Colonic mucosa (tissue), 4 donors: Measurements from ENCODE around the gene LENG1. TPM values are rescaled to one million over a fixed set of nuclear protein-coding genes. Genes with fewer than 3 reads are reported as not detected.

Source experiments
- DNase-seq: peaks from one replicate; pipeline ENCODE4 v3.0.0-alpha.2; 2020
- H3K27ac ChIP-seq: fragments of 200-600 bp; one replicate; pipeline ENCODE4 v1.8.0; 2021
- H3K27me3 ChIP-seq: fragments of 200-600 bp; one replicate; pipeline ENCODE4 v1.8.0; 2021
- H3K36me3 ChIP-seq: fragments of 200-600 bp; one replicate; pipeline ENCODE4 v1.8.0; 2021
- H3K4me1 ChIP-seq: fragments of 200-600 bp; one replicate; pipeline ENCODE4 v1.8.0; 2021; ENCODE audit warnings: mild to moderate bottlenecking
- H3K4me3 ChIP-seq: fragments of 200-600 bp; one replicate; pipeline ENCODE4 v1.8.0; 2021
- H3K9ac ChIP-seq, 2 donors: one replicate each; pipeline ENCODE4 v1.7.0; 2013; ENCODE audit warnings: control low read depth in 2 of 2, low read depth in 2 of 2, low read length in 2 of 2
- H3K9me3 ChIP-seq: fragments of 200-600 bp; one replicate; pipeline ENCODE4 v1.8.0; 2021
- intact Hi-C: fragments of 100-400 bp; cut with DNase I; formaldehyde crosslinking; loops from one replicate; pipeline ENCODE4 v1.14.1; 2022
- total RNA-seq, 2 donors: library from RNA; stranded (reverse); fragmentation: NEBNext Ultra II Directional in 1 of 2; extraction: Animal tissue kit (Norgen Biotek cat#: 25700) in 1 of 2; gene quantifications; one replicate each; pipeline ENCODE4 v1.2.1, GENCODE V29; 2021
- TF ChIP-seq, protein P1 (sequence below): fragments of 200-600 bp; IDR thresholded peaks from one replicate; pipeline ENCODE4 v1.8.0; 2022; ENCODE audit warnings: antibody characterized with exemption, mild to moderate bottlenecking
- donor health status: healthy.
- donor health status: DM: no; HTN: no; CAD: no.
- donor health status: DM: no; HTN: no; CAD: no.

Gene LENG1
- total RNA-seq, 2 donors from 2014 or later, result 6.2 to 8.1 TPM

DNA sequence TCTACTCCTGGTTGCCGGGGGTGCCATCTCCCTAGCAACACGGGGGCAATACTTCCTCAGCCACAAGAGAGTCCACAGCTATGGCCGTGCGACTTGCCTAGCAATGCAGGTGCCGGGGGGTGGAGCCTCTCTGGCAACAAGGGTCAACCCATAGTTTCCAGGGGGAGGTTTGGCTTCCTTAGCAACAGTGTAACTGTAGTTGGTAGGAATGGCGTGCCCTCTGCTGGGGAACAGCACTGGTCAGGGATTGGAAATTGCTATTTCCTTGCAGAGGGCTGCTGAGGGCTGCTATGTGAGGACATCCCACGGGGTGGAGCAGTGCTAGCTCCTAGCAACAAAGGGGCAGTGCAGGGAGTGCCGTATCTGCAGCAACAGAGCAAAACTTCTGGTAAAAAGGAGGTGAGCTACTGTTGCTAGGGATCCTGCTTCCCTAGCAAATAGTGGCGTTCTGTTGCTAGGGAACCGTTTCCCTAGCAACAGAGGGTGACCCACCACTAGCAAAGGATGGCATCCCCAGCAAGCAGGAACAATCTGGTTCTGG is 20.5 kb upstream of the LENG1 start:
- TF ChIP-seq, protein P1, sequence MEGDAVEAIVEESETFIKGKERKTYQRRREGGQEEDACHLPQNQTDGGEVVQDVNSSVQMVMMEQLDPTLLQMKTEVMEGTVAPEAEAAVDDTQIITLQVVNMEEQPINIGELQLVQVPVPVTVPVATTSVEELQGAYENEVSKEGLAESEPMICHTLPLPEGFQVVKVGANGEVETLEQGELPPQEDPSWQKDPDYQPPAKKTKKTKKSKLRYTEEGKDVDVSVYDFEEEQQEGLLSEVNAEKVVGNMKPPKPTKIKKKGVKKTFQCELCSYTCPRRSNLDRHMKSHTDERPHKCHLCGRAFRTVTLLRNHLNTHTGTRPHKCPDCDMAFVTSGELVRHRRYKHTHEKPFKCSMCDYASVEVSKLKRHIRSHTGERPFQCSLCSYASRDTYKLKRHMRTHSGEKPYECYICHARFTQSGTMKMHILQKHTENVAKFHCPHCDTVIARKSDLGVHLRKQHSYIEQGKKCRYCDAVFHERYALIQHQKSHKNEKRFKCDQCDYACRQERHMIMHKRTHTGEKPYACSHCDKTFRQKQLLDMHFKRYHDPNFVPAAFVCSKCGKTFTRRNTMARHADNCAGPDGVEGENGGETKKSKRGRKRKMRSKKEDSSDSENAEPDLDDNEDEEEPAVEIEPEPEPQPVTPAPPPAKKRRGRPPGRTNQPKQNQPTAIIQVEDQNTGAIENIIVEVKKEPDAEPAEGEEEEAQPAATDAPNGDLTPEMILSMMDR, result peak; percentile 41
- DNase-seq, result peak; percentile 75
- no peaks in the 10 kb centered on the region for H3K4me1 ChIP-seq
- H3K9me3 ChIP-seq, result no peaks in the 10 kb centered on the region
- intact Hi-C loops, result no loop called here
- no peaks in the 10 kb centered on the region for H3K27me3 ChIP-seq
- no peak overlapping the region for H3K27ac ChIP-seq
- H3K9ac ChIP-seq, result no peak overlapping the region
- no peak overlapping the region for H3K4me3 ChIP-seq
- no peaks in the 10 kb centered on the region for H3K36me3 ChIP-seq

DNA sequence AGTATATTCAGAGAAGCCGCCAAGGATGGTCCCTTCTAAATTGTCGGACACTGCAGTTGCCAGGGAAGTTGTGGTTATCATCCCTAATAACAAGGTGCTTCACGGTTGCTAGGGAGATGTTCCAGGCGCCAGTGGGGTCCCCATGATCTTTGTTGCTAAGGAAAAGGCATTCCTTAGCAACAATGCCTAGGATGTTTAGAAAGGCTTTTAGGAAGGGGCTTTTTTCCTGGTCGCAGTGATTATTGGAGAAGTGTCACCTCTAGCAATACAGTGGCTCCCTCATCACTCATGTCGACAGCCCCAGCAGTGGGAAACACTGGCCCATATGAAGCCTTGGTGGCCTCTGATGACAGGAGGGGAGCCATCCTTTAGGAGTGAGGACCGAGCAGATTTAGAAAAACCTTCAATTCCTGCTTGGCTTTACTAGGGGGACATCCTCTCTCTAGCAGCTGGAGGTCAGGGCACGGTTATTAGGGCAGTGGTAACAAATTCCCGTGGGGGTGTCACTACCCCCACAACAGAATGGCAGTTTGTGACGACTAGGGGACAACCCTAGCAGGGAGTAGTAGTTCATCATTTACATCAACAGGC is 19.8 kb upstream of the LENG1 start:
- TF ChIP-seq, protein P1, result no peak
- intact Hi-C loops, result no loop called here
- no peaks in the 10 kb centered on the region for H3K9me3 ChIP-seq
- no peaks in the 10 kb centered on the region for H3K4me1 ChIP-seq
- no peak for DNase-seq
- H3K27me3 ChIP-seq, result no peaks in the 10 kb centered on the region
- H3K27ac ChIP-seq, result no peak overlapping the region
- no peak overlapping the region for H3K9ac ChIP-seq
- no peaks in the 10 kb centered on the region for H3K36me3 ChIP-seq
- no peak overlapping the region for H3K4me3 ChIP-seq

DNA sequence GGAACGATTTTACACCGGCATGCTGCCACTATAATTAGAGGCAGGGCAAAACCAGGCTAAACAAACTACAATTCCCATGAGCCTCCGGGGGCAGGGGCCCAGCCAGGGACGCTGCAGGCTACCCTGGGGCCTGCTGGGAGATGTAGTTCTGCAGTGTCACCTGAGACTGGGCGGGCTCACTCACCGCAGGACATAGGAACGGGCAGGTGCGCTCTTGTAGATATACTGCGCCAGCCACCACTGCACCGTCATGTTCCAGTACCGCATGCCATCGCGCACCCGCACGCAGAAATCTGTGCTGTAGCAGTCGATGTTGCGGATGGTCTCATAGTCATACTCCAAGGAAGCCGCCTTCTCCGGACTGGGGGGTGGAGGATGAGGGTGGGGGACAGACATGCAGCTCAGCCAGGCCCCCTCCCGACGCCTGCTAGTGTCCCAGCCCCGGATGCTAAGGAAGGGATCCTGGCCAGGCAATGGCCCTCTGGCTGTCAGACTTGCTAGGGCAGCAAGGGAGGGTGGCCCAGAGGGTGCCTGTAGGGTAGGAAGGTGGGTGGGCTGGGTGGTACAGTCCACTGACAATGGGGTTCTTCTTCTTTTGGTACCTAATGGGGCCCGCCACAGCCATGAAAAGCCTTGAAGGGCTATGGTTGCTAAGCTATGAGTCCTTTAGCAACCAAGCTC is 19.2 kb upstream of the LENG1 start:
- Histone ChIP-seq H3K4me1 (no peaks in the 10 kb centered on the region), H3K9ac (no peak overlapping the region), H3K9me3 (no peaks in the 10 kb centered on the region), H3K36me3 (no peaks in the 10 kb centered on the region), H3K27ac (no peak overlapping the region), H3K4me3 (no peak overlapping the region), H3K27me3 (no peaks in the 10 kb centered on the region)
- DNase-seq, result peak; percentile 47
- TF ChIP-seq, protein P1, result no peak
- intact Hi-C loops, result no loop called here

DNA sequence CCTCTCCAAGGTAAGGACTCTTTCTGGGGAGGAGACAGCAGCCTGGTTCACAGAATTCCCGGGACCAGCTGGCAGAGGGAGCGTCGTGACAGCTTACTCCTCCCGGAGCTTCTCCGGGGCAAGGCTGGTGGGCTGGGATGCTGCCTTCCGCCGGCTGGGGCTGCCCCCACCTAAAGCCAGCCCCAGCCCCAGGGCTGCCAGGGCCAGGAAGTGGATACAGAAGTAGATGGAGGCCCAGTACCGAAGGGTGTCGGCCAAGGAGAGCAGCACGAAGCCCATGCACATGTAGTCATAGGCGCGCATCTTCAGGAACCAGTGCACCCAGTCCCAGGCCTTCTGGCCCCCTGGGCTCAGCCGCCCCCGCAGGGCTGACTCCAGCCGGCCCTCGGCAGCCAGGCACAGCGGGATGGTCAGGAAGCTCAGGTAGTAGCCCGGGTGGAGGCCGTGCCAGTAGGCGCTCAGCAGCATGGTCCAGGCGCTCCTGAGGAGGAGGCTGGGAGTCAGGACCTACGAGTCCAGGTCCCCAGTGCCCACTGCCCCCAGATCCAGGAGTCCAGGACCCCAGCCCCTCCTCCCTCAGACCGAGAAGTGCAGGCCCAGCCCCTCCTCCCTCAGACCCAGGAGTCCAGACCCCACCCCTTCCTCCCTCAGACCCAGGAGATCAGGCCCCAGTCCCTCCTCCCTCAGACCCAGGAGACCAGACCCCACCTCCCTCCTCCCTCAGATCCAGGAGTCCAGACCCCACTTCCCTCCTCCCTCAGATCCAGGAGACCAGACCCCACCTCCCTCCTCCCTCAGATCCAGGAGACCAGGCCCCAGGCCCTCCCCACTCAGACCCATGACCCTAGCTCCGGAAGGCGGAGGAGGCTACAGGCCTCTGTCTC is 14.7 kb upstream of the LENG1 start:
- intact Hi-C loops, result no loop called here
- Histone ChIP-seq H3K9ac (no peak overlapping the region), H3K36me3 (no peaks in the 10 kb centered on the region), H3K4me3 (no peak overlapping the region), H3K4me1 (no peaks in the 10 kb centered on the region), H3K27ac (no peak overlapping the region), H3K9me3 (no peaks in the 10 kb centered on the region), H3K27me3 (no peaks in the 10 kb centered on the region)
- DNase-seq, result no peak
- TF ChIP-seq, protein P1, result no peak

DNA sequence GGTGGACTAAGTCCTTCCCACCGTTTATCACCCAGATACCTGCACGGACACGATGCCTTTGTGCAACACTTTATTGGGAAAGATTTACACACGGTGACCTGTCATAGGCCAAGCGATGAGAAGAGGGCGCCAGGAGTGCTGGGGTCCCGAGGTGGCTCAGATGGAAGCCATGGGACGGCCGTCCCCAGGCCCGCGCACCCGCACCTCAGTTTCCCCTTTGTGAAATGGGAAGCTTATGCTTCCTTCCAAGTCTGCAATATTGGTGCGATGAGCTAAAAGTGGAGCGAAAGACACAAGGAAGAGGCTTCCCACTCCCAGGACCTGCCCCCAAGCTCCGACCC is 13.8 kb upstream of the LENG1 start:
- Histone ChIP-seq H3K36me3 (no peaks in the 10 kb centered on the region), H3K4me3 (no peak overlapping the region), H3K9me3 (no peaks in the 10 kb centered on the region), H3K27ac (no peak overlapping the region), H3K9ac (no peak overlapping the region), H3K27me3 (no peaks in the 10 kb centered on the region), H3K4me1 (no peaks in the 10 kb centered on the region)
- TF ChIP-seq, protein P1, result no peak
- intact Hi-C loops, result no loop called here
- DNase-seq, result no peak
